H54 (cell line): ENCODE results near the gene AJAP1.

Experiments used
- DNase-seq: peaks from one replicate; pipeline ENCODE4 v3.0.0; 2011; ENCODE audit warnings: low spot score, mixed read lengths; ENCODE audit not compliant: insufficient read length
- FAIRE-seq: peaks from 3 replicates; lab custom pipeline; 2011; peaks lifted over from hg19 to GRCh38; lab: Jason Lieb, UNC
- POLR2A ChIP-seq: IDR thresholded peaks from 2 replicates; pipeline ENCODE4 v1.6.1; 2011; ENCODE audit warnings: low read depth, mild to moderate bottlenecking, low read length

AJAP1 gene

GRCh38 chr1:4745560-4745959 lies 91.2 kb downstream of the AJAP1 start:
- FAIRE-seq (no peak), DNase-seq (no peak)
- no peak for TF ChIP-seq POLR2A

- FAIRE-seq (no peak), DNase-seq (no peak)
- no peak for TF ChIP-seq POLR2A
These were observed 95.0 kb downstream of the AJAP1 start for GRCh38 chr1:4749406-4749805.

GRCh38 chr1:4750177-4750576 lies 95.8 kb downstream of the AJAP1 start:
- no peak for TF ChIP-seq POLR2A

GRCh38 chr1:4752059-4752458 lies 97.7 kb downstream of the AJAP1 start:
- DNase-seq, result no peak
- FAIRE-seq, result no peak
- TF ChIP-seq POLR2A, result no peak

More at GRCh38 chr1:4750177-4750576, 95.8 kb downstream of the AJAP1 start:
- DNase-seq, result no peak
- no peak for FAIRE-seq

GRCh38 chr1:4754816-4755215 lies 100.4 kb downstream of the AJAP1 start:
- no peak for TF ChIP-seq POLR2A
- no peak for FAIRE-seq
- no peak for DNase-seq

- no peak for DNase-seq
- no peak for FAIRE-seq
- TF ChIP-seq POLR2A, result no peak
These were observed 101.0 kb downstream of the AJAP1 start for GRCh38 chr1:4755301-4755845.

GRCh38 chr1:4755864-4756504 lies 101.6 kb downstream of the AJAP1 start:
- no peak for DNase-seq
- TF ChIP-seq POLR2A, result no peak
- FAIRE-seq, result no peak

GRCh38 chr1:4756851-4757580 lies 102.6 kb downstream of the AJAP1 start:
- DNase-seq (no peak), FAIRE-seq (no peak)
- TF ChIP-seq POLR2A, result no peak

GRCh38 chr1:4759671-4760070 lies 105.3 kb downstream of the AJAP1 start:
- DNase-seq, result no peak
- FAIRE-seq, result no peak
- TF ChIP-seq POLR2A, result no peak

- no peak for FAIRE-seq
These were observed 105.7 kb downstream of the AJAP1 start for GRCh38 chr1:4760088-4760487.

GRCh38 chr1:4761324-4761723 lies 106.9 kb downstream of the AJAP1 start:
- no peak for FAIRE-seq
- no peak for DNase-seq
- no peak for TF ChIP-seq POLR2A

More at GRCh38 chr1:4760088-4760487, 105.7 kb downstream of the AJAP1 start:
- no peak for TF ChIP-seq POLR2A
- DNase-seq, result no peak

GRCh38 chr1:4762146-4762545 lies 107.7 kb downstream of the AJAP1 start:
- TF ChIP-seq POLR2A, result no peak
- DNase-seq (no peak), FAIRE-seq (no peak)

- no peak for TF ChIP-seq POLR2A
- DNase-seq (no peak), FAIRE-seq (no peak)
These were observed 112.9 kb downstream of the AJAP1 start for GRCh38 chr1:4767308-4767707.

GRCh38 chr1:4768553-4768952 lies 114.1 kb downstream of the AJAP1 start:
- FAIRE-seq, result no peak
- no peak for DNase-seq
- TF ChIP-seq POLR2A, result no peak
